HG03175 (cell line): ENCODE results near the gene DUS3L.

ENCODE experiments used
- ATAC-seq: cut with Tn5 transposase; IDR thresholded peaks from one replicate; pipeline ENCODE4 v1.9.1; 2021; ENCODE audit warnings: mild to moderate bottlenecking, moderate library complexity; ENCODE audit not compliant: unreplicated experiment

DUS3L gene

DNA sequence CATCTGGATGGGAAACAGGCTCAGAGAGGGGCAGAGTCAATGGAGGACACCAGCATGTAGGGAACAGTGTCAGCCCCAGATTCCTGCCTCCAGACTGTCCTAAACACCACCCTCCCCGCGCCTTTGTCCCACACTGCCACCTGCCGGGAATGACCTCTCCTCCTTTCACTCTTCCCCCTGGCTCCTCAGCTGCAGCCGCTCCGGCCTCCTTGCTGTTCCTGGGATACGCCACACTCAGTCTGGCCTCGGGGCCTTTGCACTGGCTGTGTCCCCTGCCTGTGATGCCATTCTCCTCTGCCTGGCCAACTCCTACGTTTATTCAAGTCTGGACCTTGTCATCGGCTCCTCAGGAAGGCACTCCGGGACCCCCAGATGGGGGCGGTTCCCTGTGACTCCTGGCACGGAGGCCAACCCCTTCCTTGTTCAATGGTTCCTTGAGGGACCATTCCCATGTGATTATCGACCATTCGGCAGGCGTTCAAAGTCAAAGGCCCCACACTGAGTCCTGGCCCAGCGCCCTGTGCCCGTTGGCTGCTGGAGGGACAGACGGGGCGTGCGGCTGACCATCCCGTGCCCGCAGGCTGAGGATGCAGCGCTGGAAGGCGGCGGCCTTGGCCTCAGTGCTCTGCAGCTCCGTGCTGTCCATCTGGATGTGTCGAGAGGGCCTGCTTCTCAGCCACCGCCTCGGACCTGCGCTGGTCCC is 32.8 kb upstream of the DUS3L start:
- ATAC-seq = no peak

DNA sequence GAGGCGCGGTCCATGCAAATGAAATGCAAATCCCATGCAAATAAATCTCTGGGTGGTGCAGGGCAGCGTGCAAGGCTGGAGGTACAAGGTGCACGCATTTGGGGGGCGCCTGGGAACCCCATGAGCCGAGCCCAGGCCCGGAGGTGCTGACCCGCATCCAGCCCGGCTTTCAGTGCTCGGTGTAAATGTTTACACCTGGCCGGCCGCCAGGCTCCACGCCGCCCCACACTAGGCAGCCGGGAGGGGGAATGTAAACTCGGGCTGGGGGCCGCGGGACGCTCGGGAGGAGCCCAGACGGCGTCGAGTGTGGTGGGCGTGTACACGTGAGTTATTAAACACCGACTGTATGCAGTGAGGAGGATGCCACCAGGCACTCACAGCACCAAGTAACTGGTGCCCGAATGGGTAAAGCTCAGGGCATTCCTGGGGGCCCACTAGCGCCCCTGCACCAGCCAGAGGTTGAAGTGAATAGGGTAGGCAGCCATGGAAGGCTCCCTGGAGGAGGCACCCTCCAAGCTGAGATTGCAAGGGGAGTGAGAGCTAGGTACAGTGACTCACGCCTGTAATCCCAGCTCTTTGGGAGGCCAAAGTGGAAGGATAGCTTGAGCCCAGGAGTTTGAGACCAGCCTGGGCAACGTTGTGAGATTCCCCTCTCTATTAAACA is 31.4 kb upstream of the DUS3L start:
- ATAC-seq = no peak

DNA sequence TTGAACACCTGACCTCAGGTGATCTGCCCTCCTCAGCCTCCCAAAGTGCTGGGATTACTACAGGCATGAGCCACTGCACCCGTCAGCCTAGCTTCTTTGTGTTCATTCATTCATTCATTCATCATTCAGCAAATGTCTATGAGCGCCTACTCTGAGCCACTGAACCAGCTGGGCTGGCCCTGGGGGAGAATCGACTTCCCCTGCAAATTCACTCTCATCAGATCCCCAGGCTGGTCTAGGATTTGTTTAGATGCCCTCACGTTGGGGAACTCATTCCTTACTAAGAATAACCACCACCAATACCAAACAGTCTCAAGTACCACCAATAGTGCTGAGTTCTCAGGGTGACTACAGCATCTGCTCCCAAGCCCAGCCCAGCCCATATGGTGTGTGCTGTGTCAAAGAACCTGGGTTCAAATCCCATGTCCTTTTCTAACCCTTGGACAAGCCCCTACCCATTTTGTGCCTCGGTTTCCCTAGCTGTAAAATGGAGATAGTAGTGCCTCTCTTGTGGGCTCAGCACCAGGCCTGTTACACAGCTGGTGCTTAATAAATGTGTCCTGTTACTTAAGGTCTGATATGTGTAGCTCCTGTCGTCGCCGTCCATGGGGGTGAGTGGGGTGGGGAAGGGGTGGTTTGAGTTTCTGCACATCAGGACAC is 30.7 kb upstream of the DUS3L start:
- no peak for ATAC-seq

DNA sequence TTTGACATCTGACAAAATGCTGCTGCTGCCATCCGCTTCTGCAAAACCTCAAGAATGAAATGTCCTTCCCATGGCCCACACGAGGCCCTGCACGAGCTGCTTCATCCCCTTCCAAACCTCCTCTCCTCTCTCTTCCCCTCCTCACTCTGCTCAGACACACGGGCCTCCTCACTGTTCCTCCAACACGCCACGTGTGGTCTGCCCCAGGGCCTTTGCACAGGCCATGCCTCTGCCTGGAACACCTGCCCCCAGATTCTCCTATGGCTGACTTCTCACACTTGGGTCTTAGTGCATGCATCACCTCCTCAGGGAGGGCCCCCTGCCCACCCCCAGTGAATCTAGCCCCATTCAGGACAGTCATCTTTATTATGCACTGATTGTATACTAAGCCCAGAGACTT is 29.8 kb upstream of the DUS3L start:
- ATAC-seq = no peak

DNA sequence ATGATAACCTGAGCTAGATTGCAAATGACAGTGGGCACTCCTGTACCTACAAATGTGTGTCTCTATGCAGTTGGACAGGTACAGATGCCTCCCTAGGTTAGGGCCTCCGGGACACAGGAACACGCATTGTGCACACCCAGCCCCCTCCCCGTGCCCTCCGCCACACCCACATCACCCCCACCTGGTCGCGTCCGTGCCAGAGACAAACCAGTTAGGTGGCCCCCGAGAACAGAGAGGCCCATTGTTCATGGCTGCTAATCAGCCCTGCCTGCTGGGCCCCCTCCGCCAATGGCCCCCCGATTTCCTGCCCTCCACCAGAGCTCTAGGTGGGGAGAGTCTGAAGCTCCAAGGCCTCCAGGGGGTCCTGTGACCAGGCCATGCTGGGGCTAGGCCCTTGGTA is 27.6 kb upstream of the DUS3L start:
- ATAC-seq = no peak

- no peak for ATAC-seq
Measured at GRCh38 chr19:5817218-5817617, 26.3 kb upstream of the DUS3L start.

GRCh38 chr19:5814852-5815246 is 23.9 kb upstream of the DUS3L start:
- ATAC-seq = no peak

DNA sequence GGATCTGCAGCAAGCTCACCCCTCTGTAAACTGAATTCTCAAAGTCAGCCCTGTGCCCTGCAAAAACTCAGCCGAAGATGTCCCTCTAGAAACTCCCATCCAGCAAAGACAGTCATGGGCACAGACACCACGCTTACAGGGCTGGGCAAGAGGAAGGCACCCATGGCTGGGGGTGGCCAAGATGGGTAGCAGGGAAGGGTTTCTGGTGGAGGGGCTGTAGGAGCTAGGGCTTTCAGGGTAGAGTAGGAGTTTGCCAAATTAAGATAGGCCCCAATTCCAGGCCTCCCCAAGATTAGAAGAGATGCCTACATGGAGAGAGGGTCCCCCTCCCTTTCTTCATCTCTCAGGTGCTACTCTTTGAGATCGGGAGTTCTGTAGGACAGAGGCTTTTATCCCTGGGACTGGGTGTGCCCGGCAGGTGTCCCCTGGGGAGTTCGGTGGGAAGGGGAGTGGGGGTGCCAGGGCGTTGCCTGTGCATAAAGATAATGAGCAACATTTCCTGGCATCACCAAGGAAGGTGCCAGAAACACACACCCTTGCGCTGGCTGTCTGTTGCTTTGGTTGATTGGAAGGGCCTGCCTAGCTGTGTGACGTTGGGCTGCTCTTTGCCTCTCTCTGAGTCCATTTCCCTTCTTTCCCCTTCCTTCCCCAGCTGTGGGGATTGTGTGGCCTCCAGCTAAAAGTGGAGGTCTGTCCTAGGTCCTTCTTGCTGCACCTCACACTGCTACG is 23.3 kb upstream of the DUS3L start:
- no peak for ATAC-seq

DNA sequence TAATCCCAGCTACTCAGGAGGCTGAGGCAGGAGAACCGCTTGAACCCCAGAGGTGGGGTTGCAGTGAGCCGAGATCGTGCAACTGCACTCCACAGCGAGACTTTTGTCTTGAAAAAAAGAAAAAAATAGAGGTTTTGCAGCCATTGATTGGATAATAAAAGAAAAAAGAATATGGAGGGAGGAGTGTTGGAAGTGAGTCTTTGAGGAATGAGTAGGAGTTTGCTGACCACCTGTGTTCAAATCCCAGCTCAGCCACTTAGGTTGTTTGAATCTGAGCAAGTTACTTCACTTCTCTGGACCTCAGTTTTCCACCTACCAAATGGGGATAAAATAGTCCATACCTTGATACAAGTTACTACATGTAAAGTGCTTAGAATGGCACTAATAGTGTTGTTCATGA is 20.2 kb upstream of the DUS3L start:
- no peak for ATAC-seq

GRCh38 chr19:5809469-5809868 is 18.5 kb upstream of the DUS3L start:
- no peak for ATAC-seq

DNA sequence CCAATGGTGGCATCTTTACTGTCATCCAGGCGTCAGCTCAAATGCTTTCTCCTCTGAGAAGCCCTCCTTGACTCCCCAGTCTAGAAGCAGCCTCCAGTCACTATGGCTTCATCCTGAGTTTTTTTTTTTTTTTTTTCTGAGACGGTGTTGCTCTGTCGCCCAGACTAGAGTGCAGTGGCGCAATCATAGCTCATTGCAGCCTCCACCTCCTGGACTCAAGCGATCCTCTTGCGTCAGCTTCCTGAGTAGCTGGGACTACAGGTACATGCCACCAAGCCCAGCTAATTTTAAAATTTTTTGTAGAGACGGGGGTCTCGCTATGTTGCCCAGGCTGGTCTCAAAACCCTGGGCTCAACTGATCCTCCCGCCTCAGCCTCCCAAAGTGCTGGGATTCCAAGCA is 18.1 kb upstream of the DUS3L start:
- ATAC-seq = no peak

DNA sequence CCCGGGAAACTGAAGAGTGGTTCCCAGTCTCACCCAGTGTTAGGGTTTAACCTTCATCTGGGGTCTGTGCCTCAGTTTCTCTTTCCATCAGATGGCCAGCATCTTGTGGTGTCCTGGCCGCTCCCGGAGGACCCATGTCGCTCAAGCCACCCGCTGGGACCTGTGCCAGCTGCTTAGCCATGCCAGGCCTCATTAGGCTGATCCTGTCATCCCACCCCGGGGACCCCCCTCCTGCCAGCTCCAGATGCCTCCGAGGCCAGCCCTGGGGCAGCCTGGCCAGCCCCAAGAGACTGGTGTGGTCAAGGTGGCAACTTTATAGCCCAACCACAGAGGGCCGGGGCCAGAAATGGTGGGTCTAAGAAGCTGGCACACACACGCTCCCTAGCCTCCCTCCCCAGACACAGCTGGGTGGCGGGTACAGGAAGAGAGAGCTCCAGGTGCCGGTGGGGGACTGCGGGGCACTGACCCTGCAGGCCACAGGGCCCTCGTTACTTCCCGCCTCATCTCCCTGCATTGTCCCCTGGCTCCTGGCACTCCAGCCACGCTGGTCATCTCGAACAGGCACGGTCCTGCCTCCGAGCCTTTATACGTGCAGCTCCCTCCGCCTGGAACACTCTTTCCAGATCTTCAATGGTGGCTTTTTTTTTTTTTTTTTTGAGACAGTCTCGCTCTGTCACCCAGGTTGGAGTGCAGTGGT is 17.3 kb upstream of the DUS3L start:
- ATAC-seq = no peak

DNA sequence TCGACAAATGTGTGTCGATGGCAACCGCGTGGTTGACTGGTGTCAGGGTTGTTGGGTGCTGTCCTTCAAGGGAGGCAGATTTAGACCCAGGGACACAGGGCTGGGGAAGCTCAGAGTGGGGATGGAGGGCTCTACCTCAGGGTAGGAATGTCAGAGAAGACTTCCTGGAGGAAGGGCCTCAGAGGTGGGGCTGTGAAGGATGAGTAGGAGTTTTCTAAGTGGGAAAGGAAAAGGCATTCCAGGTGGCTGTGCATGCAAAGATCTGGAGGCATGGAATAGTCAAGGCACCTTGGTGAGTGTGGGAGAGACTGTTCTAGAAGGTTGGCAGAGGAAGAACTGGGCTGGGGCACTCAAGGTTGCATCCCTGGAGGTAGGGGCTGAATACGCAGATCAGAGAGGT is 15.9 kb upstream of the DUS3L start:
- ATAC-seq = no peak

DNA sequence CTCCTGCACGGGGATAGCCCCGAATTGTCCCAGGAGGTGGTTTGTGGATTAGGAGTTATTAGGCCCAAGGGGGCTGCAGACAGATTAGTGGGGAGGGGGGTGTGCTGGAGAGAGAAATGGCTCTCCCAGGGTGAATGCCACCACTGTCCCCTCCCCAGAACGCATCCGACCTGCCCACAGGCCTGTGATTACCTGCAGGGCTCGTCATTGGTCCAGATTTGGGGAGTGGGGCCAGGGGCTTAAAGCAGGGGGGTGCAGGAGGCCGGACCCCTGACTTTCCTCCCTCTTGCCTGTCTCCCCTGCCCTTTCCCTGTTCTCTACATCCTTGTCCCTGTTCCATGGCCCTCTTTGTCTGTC is 15.1 kb upstream of the DUS3L start:
- ATAC-seq = no peak

- no peak for ATAC-seq
Measured at GRCh38 chr19:5805462-5806132, 14.6 kb upstream of the DUS3L start.

DNA sequence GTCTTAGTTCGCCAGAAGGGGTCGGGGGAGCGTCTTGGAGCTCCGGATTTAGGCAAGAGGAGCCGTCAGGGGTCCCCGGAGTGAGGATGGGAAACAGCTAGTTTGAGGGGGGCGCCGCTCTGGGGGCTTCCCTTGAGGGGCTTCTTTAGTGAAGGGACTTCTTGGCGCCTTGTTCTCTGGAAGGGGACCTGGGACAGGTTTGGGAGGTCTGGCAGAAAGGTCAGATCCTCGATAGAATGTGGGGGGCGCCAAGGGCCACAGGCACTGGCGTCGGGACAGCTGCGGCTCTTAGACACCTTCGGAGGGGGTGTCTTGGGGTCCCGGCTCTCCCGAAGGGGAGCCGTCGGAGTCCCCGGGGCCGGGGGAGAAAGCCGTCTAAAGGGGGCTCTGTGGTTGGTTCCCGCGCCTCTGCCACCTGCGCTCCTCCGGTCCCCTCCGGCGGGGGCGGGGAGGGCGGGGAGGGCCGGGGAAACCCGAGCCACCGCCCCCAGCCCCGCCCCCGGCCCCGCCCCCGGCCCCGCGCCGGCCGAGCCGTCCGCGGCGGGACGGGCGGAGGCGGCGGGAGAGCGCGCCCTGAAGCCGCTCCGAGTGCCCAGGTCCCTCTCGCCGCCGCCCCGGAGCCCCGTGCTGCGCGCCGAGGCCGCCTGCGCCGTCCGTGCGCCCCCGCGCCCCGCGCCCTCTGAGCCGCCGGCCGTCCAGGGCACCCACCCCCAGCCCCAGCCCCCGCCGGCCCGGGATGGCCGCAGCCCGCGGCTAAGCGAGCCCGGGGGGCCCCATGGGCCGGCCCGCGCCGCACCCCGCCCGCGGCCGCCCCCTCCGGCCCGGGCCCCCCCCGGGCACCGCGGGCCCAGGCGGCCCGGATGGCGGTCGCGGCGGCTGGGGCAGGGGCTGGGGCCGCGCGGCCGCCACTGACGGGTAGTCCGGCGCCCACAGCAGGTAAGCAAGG is 13.8 kb upstream of the DUS3L start, which contains the start of gene NRTN:
Gene NRTN, plus strand, starts transcription at position 552 of the 946 bp plus-strand sequence. CDS start 19,099 bp downstream, outside the sequence.
- no peak for ATAC-seq

GRCh38 chr19:5803752-5804515 is 13.0 kb upstream of the DUS3L start:
- ATAC-seq = peak; percentile 75

DNA sequence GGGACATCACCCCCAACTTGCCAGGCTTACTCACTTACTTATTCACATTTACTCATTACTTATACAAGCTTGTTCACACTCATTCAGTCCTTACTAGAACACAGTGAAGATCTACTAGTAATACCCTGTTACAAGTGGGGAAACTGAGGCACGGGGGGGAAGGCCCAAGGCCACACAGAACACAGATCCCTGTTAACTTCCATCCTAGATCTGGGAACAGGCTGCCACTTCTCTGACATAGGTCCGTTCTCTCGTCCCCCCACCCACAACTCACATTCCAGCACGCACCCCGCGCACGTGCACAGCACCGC is 12.4 kb upstream of the DUS3L start:
- no peak for ATAC-seq
